Uterus (tissue), 4 donors: Measurements from ENCODE around the gene GJA5. TPM values are rescaled to one million over a fixed set of nuclear protein-coding genes. Genes with fewer than 3 reads are reported as not detected.

Experiments
- DNase-seq, 2 donors: peaks; one replicate each; pipeline ENCODE4 v3.0.0-alpha.2; 2019 to 2020
- H3K27ac ChIP-seq, 2 donors: fragments of 200-600 bp; sonication (generic); 1 replicate in 1 of 2; 2 replicates in 1 of 2; pipeline ENCODE4 v1.5.1; 2016 to 2018
- H3K27me3 ChIP-seq, 2 donors: fragments of 200-600 bp; sonication (generic); one replicate each; pipeline ENCODE4 v1.5.1; 2018 to 2019; ENCODE audit warnings: control low read depth in 1 of 2
- H3K36me3 ChIP-seq, 2 donors: fragments of 200-600 bp; sonication (generic); one replicate each; pipeline ENCODE4 v1.5.1; 2019; ENCODE audit warnings: control low read depth in 1 of 2
- H3K4me1 ChIP-seq, 2 donors: fragments of 200-600 bp; sonication (generic); one replicate each; pipeline ENCODE4 v1.5.1; 2018 to 2019; ENCODE audit warnings: control low read depth in 1 of 2
- H3K4me3 ChIP-seq, 2 donors: fragments of 200-600 bp; sonication (generic); 1 replicate in 1 of 2; 2 replicates in 1 of 2; pipeline ENCODE4 v1.5.1; 2018 to 2019; ENCODE audit warnings: mild to moderate bottlenecking in 1 of 2
- H3K9me3 ChIP-seq, 2 donors: fragments of 200-600 bp; sonication (generic); one replicate each; pipeline ENCODE4 v1.5.1; 2019; ENCODE audit warnings: control low read depth in 1 of 2
- CTCF ChIP-seq, 4 experiments: fragments of 200-600 bp in 2 of 4; fragments of 450-650 bp in 2 of 4; sonication (generic) in 2 of 4; IDR thresholded peaks; one replicate each; pipeline ENCODE4 v1.5.1; 2016 to 2019; ENCODE audit warnings: antibody characterized with exemption in 4 of 4, mild to moderate bottlenecking in 2 of 4, moderate library complexity in 1 of 4
- POLR2A ChIP-seq, 2 donors: fragments of 450-650 bp; IDR thresholded peaks; one replicate each; pipeline ENCODE4 v1.6.1; 2016; ENCODE audit warnings: antibody characterized with exemption in 2 of 2, mild to moderate bottlenecking in 1 of 2, moderate library complexity in 1 of 2
- intact Hi-C: fragments of 100-400 bp; cut with DNase I; formaldehyde crosslinking; loops from one replicate; pipeline ENCODE4 v1.15.1; 2023; ENCODE audit warnings: low total_unique reads
- total RNA-seq, 4 donors: library from RNA; depleted of rRNA in 3 of 4; stranded (reverse); fragments of >200 nt in 3 of 4; gene quantifications; one replicate each; pipeline versions ENCODE4 v1.1.0 to v1.2.4, GENCODE V29; 2014 to 2023
- donor health status: DM: yes; HTN: yes; CAD: no.

Gene GJA5
- total RNA-seq, 4 donors from 2014 or later, result 10.0 to 24.5 (median 15.1) TPM

GRCh38 chr1:147773215-147773715, 12.9 kb upstream of the GJA5 start:
- H3K4me3 ChIP-seq, result peak overlapping the region in 1 of 2 donors; percentile 15
- no peak for DNase-seq
- peak overlapping the region; percentile 18 to 58 for H3K27ac ChIP-seq
- no peak for TF ChIP-seq CTCF (IDR thresholded peaks at IDR 0.05)
- no peak for TF ChIP-seq POLR2A (IDR thresholded peaks at IDR 0.05)
- intact Hi-C loops, result no loop called here
- peaks cover 0 to 14% of the 10 kb centered on the region in 2 donors for H3K4me1 ChIP-seq
- no peaks in the 10 kb centered on the region for H3K27me3 ChIP-seq
- no peaks in the 10 kb centered on the region for H3K9me3 ChIP-seq
- no peaks in the 10 kb centered on the region for H3K36me3 ChIP-seq

- H3K9me3 ChIP-seq, result no peaks in the 10 kb centered on the region
- peak overlapping the region; percentile 31 to 58 for H3K27ac ChIP-seq
- peak overlapping the region in 1 of 2 donors; percentile 15 for H3K4me3 ChIP-seq
- TF ChIP-seq CTCF (IDR thresholded peaks at IDR 0.05) (no peak), POLR2A (IDR thresholded peaks at IDR 0.05) (no peak)
- peaks cover 0 to 14% of the 10 kb centered on the region in 2 donors for H3K4me1 ChIP-seq
- no peaks in the 10 kb centered on the region for H3K27me3 ChIP-seq
- H3K36me3 ChIP-seq, result no peaks in the 10 kb centered on the region
- DNase-seq, result no peak
- intact Hi-C loops, result no loop called here
Measured at GRCh38 chr1:147772570-147772969, 12.2 kb upstream of the GJA5 start.

- no peaks in the 10 kb centered on the region for H3K36me3 ChIP-seq
- intact Hi-C loops, result no loop called here
- H3K4me3 ChIP-seq, result no peak overlapping the region
- DNase-seq, result peak; percentile 27 to 42
- no peak for TF ChIP-seq POLR2A (IDR thresholded peaks at IDR 0.05)
- no peak for TF ChIP-seq CTCF (IDR thresholded peaks at IDR 0.05)
- H3K9me3 ChIP-seq, result no peaks in the 10 kb centered on the region
- H3K27ac ChIP-seq, result peak overlapping the region; percentile 31 to 58
- H3K4me1 ChIP-seq, result peaks cover 0 to 14% of the 10 kb centered on the region in 2 donors
- H3K27me3 ChIP-seq, result no peaks in the 10 kb centered on the region
Measured at GRCh38 chr1:147771226-147772125, 11.1 kb upstream of the GJA5 start.

- intact Hi-C loops, result no loop called here
- TF ChIP-seq CTCF (IDR thresholded peaks at IDR 0.05) (no peak), POLR2A (IDR thresholded peaks at IDR 0.05) (no peak)
- Histone ChIP-seq H3K36me3 (no peaks in the 10 kb centered on the region), H3K27ac (no peak overlapping the region), H3K4me3 (no peak overlapping the region), H3K9me3 (no peaks in the 10 kb centered on the region), H3K4me1 (peaks cover 0 to 14% of the 10 kb centered on the region in 2 donors), H3K27me3 (no peaks in the 10 kb centered on the region)
- no peak for DNase-seq
Measured at GRCh38 chr1:147769106-147769505, 8.7 kb upstream of the GJA5 start.

- intact Hi-C loops, result no loop called here
- Histone ChIP-seq H3K4me3 (no peak overlapping the region), H3K36me3 (no peaks in the 10 kb centered on the region), H3K27me3 (no peaks in the 10 kb centered on the region), H3K4me1 (peaks cover 0 to 14% of the 10 kb centered on the region in 2 donors), H3K27ac (no peak overlapping the region), H3K9me3 (no peaks in the 10 kb centered on the region)
- no peak for TF ChIP-seq CTCF (IDR thresholded peaks at IDR 0.05)
- no peak for TF ChIP-seq POLR2A (IDR thresholded peaks at IDR 0.05)
- no peak for DNase-seq
Measured at GRCh38 chr1:147768582-147768981, 8.2 kb upstream of the GJA5 start.
